Osteocyte (in vitro differentiated cells): ENCODE data around the gene SMIM20. TPM values are rescaled to one million over a fixed set of nuclear protein-coding genes. Genes with fewer than 3 reads are reported as not detected.
A peak's percentile ranks its signal among the peaks of the same experiment; 100 is the strongest.

ENCODE experiments used
- DNase-seq: peaks from one replicate; pipeline ENCODE4 v3.0.0; 2021; ENCODE audit warnings: mixed read lengths; ENCODE audit not compliant: unreplicated experiment; ENCODE audit errors: extremely low spot score
- H3K27ac Mint-ChIP-seq: one replicate; pipeline ENCODE4 v1.8.0; 2021; ENCODE audit warnings: mild to moderate bottlenecking, mixed read lengths; ENCODE audit not compliant: unreplicated experiment
- H3K27me3 Mint-ChIP-seq: one replicate; pipeline ENCODE4 v1.8.0; 2021; ENCODE audit warnings: mixed read lengths; ENCODE audit not compliant: unreplicated experiment
- H3K36me3 Mint-ChIP-seq: one replicate; pipeline ENCODE4 v1.8.0; 2021; ENCODE audit warnings: mixed read lengths; ENCODE audit not compliant: unreplicated experiment
- H3K4me1 Mint-ChIP-seq: one replicate; pipeline ENCODE4 v1.8.0; 2021; ENCODE audit warnings: mixed read lengths; ENCODE audit not compliant: unreplicated experiment
- H3K4me3 Mint-ChIP-seq: one replicate; pipeline ENCODE4 v1.8.0; 2021; ENCODE audit warnings: mild to moderate bottlenecking, moderate library complexity, mixed read lengths; ENCODE audit not compliant: unreplicated experiment
- H3K9me3 Mint-ChIP-seq: one replicate; pipeline ENCODE4 v1.8.0; 2021; ENCODE audit warnings: mixed read lengths; ENCODE audit not compliant: unreplicated experiment
- total RNA-seq: library from RNA; stranded (reverse); gene quantifications from 2 replicates; pipeline ENCODE4 v1.2.1, GENCODE V29; 2021
- TF ChIP-seq, protein P1 (sequence below): fragments of 200-600 bp; sonication (generic); IDR thresholded peaks from 2 replicates; pipeline ENCODE4 v1.5.0; 2021; ENCODE audit warnings: antibody characterized with exemption, mild to moderate bottlenecking, moderate library complexity

The SMIM20 gene
- total RNA-seq, 1 donor from 2014 or later, result 28.4 TPM

DNA sequence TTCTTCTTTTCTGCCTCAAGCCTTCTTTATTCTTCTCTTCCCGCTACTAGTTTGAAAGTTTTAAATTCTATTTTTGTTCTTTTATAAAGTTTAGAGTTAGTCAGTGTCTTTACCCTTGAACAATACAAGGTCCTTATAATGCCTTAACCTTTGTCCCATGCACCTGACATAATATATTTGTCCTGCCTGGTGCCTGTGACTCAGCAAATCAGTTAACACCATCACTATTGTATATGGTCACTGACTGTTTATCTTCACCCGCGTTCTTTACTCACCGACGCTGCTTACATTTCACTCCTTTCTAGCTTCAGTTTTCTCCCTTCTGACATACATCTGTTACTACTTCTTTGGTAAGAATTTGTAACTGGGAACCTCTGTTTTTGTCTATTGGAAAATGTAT, 5.7 kb downstream of the SMIM20 start:
- H3K4me1 Mint-ChIP-seq, result peaks cover 13% of the 10 kb centered on the region
- no peak overlapping the region for H3K4me3 Mint-ChIP-seq
- no peaks in the 10 kb centered on the region for H3K9me3 Mint-ChIP-seq
- TF ChIP-seq, protein P1, sequence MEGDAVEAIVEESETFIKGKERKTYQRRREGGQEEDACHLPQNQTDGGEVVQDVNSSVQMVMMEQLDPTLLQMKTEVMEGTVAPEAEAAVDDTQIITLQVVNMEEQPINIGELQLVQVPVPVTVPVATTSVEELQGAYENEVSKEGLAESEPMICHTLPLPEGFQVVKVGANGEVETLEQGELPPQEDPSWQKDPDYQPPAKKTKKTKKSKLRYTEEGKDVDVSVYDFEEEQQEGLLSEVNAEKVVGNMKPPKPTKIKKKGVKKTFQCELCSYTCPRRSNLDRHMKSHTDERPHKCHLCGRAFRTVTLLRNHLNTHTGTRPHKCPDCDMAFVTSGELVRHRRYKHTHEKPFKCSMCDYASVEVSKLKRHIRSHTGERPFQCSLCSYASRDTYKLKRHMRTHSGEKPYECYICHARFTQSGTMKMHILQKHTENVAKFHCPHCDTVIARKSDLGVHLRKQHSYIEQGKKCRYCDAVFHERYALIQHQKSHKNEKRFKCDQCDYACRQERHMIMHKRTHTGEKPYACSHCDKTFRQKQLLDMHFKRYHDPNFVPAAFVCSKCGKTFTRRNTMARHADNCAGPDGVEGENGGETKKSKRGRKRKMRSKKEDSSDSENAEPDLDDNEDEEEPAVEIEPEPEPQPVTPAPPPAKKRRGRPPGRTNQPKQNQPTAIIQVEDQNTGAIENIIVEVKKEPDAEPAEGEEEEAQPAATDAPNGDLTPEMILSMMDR, result no peak
- no peaks in the 10 kb centered on the region for H3K27me3 Mint-ChIP-seq
- H3K27ac Mint-ChIP-seq, result peak overlapping the region; percentile 13
- no peak for DNase-seq
- peaks cover 7% of the 10 kb centered on the region for H3K36me3 Mint-ChIP-seq

DNA sequence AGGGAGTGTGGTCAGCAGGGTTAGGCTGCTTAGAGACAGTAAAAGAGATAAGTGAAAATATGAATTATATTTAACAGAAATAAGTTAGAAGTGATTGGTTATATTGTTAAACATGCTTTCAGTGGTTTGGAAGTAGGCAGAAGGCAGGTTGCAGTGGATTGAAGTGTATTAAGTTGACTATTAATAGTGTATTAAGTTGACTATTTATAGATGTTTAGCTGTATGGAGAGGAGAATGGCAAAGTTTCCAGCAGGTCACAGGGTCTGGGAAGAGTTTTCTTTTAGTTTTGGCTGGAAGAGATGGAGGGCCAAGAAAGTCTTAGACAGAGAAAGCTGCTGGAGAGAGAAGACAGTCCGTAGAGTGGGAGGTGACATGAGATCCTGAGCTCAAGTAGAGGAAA, 7.9 kb downstream of the SMIM20 start:
- Mint-ChIP-seq H3K36me3 (peaks cover 7% of the 10 kb centered on the region), H3K4me1 (peaks cover 7% of the 10 kb centered on the region), H3K27me3 (no peaks in the 10 kb centered on the region), H3K4me3 (no peak overlapping the region), H3K27ac (no peak overlapping the region), H3K9me3 (no peaks in the 10 kb centered on the region)
- no peak for DNase-seq
- TF ChIP-seq, protein P1, result no peak

DNA sequence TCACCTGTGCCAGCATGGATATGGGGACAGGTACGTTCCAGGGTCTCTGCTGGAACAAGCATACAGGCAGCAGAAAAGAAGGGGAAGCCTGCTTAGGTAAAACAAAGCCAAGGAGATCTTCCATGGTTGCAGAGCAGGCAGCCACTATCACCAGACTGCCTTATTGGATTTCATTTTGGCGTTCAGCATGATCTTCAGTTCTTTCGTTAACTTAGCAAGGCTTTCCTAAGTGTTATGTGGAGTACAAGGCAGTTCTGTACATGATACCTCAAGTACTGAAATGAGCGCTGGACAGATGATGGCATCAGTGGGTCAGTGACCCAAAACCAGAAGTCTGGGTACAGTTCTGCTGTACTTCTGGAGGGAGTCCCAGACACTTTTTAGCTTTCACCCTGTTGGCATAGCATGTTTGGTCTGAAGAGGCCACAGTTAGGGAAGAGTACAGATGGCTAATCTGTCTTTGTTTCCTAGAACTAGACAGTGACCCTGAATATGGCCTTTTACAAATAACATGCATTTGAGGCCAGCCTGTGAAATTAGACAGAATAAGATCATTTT, 8.9 kb downstream of the SMIM20 start:
- Mint-ChIP-seq H3K27me3 (no peaks in the 10 kb centered on the region), H3K9me3 (no peaks in the 10 kb centered on the region), H3K4me3 (no peak overlapping the region), H3K27ac (no peak overlapping the region), H3K36me3 (peaks cover 7% of the 10 kb centered on the region), H3K4me1 (peaks cover 7% of the 10 kb centered on the region)
- TF ChIP-seq, protein P1, result no peak
- no peak for DNase-seq

DNA sequence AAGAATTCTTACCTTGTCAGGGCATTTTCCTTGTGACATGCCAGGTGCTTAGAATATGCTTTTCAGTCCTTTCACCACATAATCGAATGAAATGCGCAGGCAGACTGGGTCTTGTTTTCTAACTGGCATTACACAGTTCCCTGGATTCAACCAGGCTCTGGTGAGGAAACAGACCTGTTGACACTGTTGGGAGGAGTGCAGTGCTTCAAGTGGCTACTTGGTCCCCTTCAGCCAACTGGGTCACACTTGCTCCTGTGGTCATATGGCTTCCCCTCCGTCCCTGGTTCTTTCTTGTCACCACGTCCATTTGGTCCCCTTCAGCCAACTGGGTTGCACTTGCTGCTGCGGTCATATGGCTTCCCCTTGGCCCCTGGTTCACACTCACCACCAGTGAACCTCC, 9.7 kb downstream of the SMIM20 start:
- H3K36me3 Mint-ChIP-seq, result peaks cover 7% of the 10 kb centered on the region
- no peaks in the 10 kb centered on the region for H3K9me3 Mint-ChIP-seq
- DNase-seq, result no peak
- no peak overlapping the region for H3K27ac Mint-ChIP-seq
- H3K4me1 Mint-ChIP-seq, result peaks cover 7% of the 10 kb centered on the region
- TF ChIP-seq, protein P1, result no peak
- no peaks in the 10 kb centered on the region for H3K27me3 Mint-ChIP-seq
- H3K4me3 Mint-ChIP-seq, result no peak overlapping the region

DNA sequence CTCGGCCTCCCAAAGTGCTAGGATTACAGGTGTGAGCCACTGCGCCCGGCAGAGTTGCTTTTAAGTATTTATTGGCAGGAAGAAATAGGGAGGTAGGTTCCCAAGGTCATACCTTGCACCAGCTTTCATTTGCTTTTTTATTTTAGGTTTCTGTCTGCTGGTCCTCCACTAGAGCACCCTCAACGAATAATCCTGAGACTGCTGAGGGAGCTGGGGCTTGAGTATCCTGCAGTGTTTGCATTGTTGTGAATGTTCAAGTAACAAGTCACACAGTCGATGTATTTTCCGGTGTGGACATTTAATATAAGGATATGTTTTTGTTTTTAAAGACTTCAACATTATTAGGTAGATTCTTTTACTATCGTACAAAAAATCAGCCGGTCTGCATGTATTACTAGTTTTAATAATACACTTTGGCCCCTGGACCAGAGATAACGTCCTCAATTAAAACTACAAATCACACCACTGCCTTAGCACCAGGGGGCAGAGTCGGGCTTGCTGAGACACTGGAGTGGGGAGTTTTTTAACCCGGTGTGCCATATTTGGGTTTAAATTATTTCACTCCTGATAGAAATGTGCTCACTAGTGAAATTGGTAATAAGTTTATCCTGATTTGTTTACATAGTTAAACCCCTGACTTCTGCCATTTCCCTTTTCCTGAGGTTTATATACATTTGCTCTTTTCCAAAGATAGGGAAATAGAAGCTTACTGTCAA, 11.6 kb downstream of the SMIM20 start:
- no peak for DNase-seq
- H3K27ac Mint-ChIP-seq, result no peak overlapping the region
- H3K4me1 Mint-ChIP-seq, result no peaks in the 10 kb centered on the region
- peaks cover 17% of the 10 kb centered on the region for H3K36me3 Mint-ChIP-seq
- H3K4me3 Mint-ChIP-seq, result no peak overlapping the region
- H3K9me3 Mint-ChIP-seq, result no peaks in the 10 kb centered on the region
- TF ChIP-seq, protein P1, result peak; percentile 55
- H3K27me3 Mint-ChIP-seq, result no peaks in the 10 kb centered on the region
